IMR-90 (cell line): ENCODE results near the gene DDX54. TPM values are rescaled to one million over a fixed set of nuclear protein-coding genes. Genes with fewer than 3 reads are reported as not detected.

Experiments used
- ATAC-seq: fragments of 200-7000 bp; cut with Tn5 transposase; 2 replicates; pipeline ENCODE4 v1.9.1; 2020; ENCODE audit warnings: low read depth, mild to moderate bottlenecking, moderate library complexity
- BruUV-seq: library from RNA; stranded (reverse); fragments of 400-500 nt; replicated peaks from 2 replicates; lab custom pipeline; 2021; lab: Mats Ljungman, UMichigan
- CTCF ChIA-PET: fragments of 300-600 bp; formaldehyde crosslinking; extraction: SDS; loops from one replicate; lab custom pipeline; 2021; ENCODE audit warnings: antibody characterized with exemption; lab: Yijun Ruan, JAX
- POLR2A ChIA-PET: fragments of 300-600 bp; sonication (Branson Sonifier 250); formaldehyde crosslinking; loops from one replicate; lab custom pipeline; 2022; ENCODE audit warnings: antibody characterized with exemption; ENCODE audit not compliant: unreplicated experiment; lab: Charles Lee
- DNase-seq: peaks from one replicate; pipeline ENCODE4 v3.0.0; 2013
- H2AFZ ChIP-seq: replicated peaks from 2 replicates; pipeline ENCODE3; 2013; ENCODE audit warnings: low read length, mild to moderate bottlenecking; ENCODE audit not compliant: poor library complexity
- H2AK5ac ChIP-seq: 2 replicates; pipeline ENCODE4 v1.6.1; 2013; ENCODE audit warnings: low read depth, low read length, inconsistent platforms
- H2AK9ac ChIP-seq: replicated peaks from 2 replicates; pipeline ENCODE3; 2013; ENCODE audit warnings: mild to moderate bottlenecking, low read depth, low read length, moderate library complexity; ENCODE audit not compliant: poor library complexity
- H2BK120ac ChIP-seq: 2 replicates; pipeline ENCODE4 v1.6.1; 2013; ENCODE audit warnings: low read depth, low read length, inconsistent platforms
- H2BK15ac ChIP-seq: 3 replicates; pipeline ENCODE4 v1.6.1; 2013; ENCODE audit warnings: low read depth, low read length, inconsistent platforms
- H2BK20ac ChIP-seq: 2 replicates; pipeline ENCODE4 v1.6.1; 2013; ENCODE audit warnings: low read depth, mild to moderate bottlenecking, inconsistent platforms, low read length, moderate library complexity
- H2BK5ac ChIP-seq: 2 replicates; pipeline ENCODE4 v1.6.1; 2013; ENCODE audit warnings: mild to moderate bottlenecking, low read depth, low read length, inconsistent platforms; ENCODE audit not compliant: poor library complexity, severe bottlenecking
- H3K14ac ChIP-seq: replicated peaks from 2 replicates; pipeline ENCODE4 v1.6.1; 2013; ENCODE audit warnings: low read depth, low read length, inconsistent platforms
- H3K18ac ChIP-seq: 2 replicates; pipeline ENCODE4 v1.6.1; 2013; ENCODE audit warnings: low read depth, low read length, control low read depth
- H3K23ac ChIP-seq: 2 replicates; pipeline ENCODE4 v1.6.1; 2013; ENCODE audit warnings: low read depth, low read length, inconsistent platforms
- H3K27ac ChIP-seq: 2 replicates; pipeline ENCODE4 v1.5.1; 2013; ENCODE audit warnings: mild to moderate bottlenecking, control low read depth, low read length; ENCODE audit not compliant: insufficient read depth
- H3K27me3 ChIP-seq: 2 replicates; pipeline ENCODE4 v1.6.1; 2013; ENCODE audit warnings: low read length; ENCODE audit not compliant: control insufficient read depth, insufficient read depth
- H3K36me3 ChIP-seq: 2 replicates; pipeline ENCODE4 v1.6.1; 2013; ENCODE audit warnings: low read length, mixed read lengths; ENCODE audit not compliant: control insufficient read depth, insufficient read depth
- H3K4ac ChIP-seq: 2 replicates; pipeline ENCODE4 v1.6.1; 2013; ENCODE audit warnings: low read depth, low read length, inconsistent platforms
- H3K4me1 ChIP-seq: 2 replicates; pipeline ENCODE4 v1.6.1; 2013; ENCODE audit warnings: low read length, mixed read lengths; ENCODE audit not compliant: control insufficient read depth, insufficient read depth
- H3K4me2 ChIP-seq: 2 replicates; pipeline ENCODE4 v1.6.1; 2013; ENCODE audit warnings: low read depth, mild to moderate bottlenecking, control low read depth, low read length, moderate library complexity
- H3K4me3 ChIP-seq: 2 replicates; pipeline ENCODE4 v1.5.1; 2013; ENCODE audit warnings: low read depth, mild to moderate bottlenecking, control low read depth, low read length, moderate library complexity; ENCODE audit not compliant: insufficient read depth
- H3K56ac ChIP-seq: 2 replicates; pipeline ENCODE4 v1.6.1; 2013; ENCODE audit warnings: low read length, inconsistent platforms; ENCODE audit not compliant: insufficient read depth; ENCODE audit errors: extremely low read depth
- H3K79me1 ChIP-seq, 2 experiments: 2 replicates each; pipeline ENCODE4 v1.6.1; 2013; ENCODE audit warnings: low read length in 2 of 2, inconsistent platforms in 1 of 2, low read depth in 1 of 2
- H3K9ac ChIP-seq: 2 replicates; pipeline ENCODE4 v1.6.1; 2013; ENCODE audit warnings: low read depth, low read length, control low read depth
- H3K9me1 ChIP-seq: 2 replicates; pipeline ENCODE4 v1.6.1; 2013; ENCODE audit warnings: low read length, inconsistent platforms; ENCODE audit not compliant: insufficient read depth
- H3K9me3 ChIP-seq: 2 replicates; pipeline ENCODE4 v1.6.1; 2013; ENCODE audit warnings: low read length; ENCODE audit not compliant: control insufficient read depth, insufficient read depth
- H4K20me1 ChIP-seq: 2 replicates; pipeline ENCODE4 v1.6.1; 2013; ENCODE audit warnings: low read length, inconsistent platforms; ENCODE audit not compliant: insufficient read depth
- H4K5ac ChIP-seq: 2 replicates; pipeline ENCODE4 v1.6.1; 2013; ENCODE audit warnings: mild to moderate bottlenecking, low read depth, low read length, control low read depth
- H4K8ac ChIP-seq, 2 experiments: 2 replicates each; pipeline ENCODE4 v1.6.1; 2013; ENCODE audit warnings: low read depth in 2 of 2, low read length in 2 of 2, control low read depth in 1 of 2, inconsistent platforms in 1 of 2
- H4K91ac ChIP-seq: 2 replicates; pipeline ENCODE4 v1.6.1; 2013; ENCODE audit warnings: low read depth, low read length, inconsistent platforms; ENCODE audit not compliant: insufficient read depth
- CEBPB ChIP-seq: IDR thresholded peaks from 2 replicates; pipeline ENCODE4 v1.6.1; 2012; ENCODE audit warnings: low read depth, low read length, improper control_type of control experiment
- CHD1 ChIP-seq: IDR thresholded peaks from 2 replicates; pipeline ENCODE4 v1.6.1; 2012; ENCODE audit warnings: low read depth, low read length, improper control_type of control experiment
- CTCF ChIP-seq: conservative IDR thresholded peaks from 2 replicates; pipeline ENCODE4 v1.5.1; 2012; ENCODE audit warnings: mild to moderate bottlenecking, low read depth, low read length, improper control_type of control experiment
- ELK1 ChIP-seq: fragments of 150-350 bp; IDR thresholded peaks from 2 replicates; pipeline ENCODE4 v1.6.1; 2016; ENCODE audit warnings: low read depth, mild to moderate bottlenecking, low read length, moderate library complexity, borderline replicate concordance
- FOS ChIP-seq: fragments of 150-350 bp; IDR thresholded peaks from 2 replicates; pipeline ENCODE4 v1.6.1; 2016; ENCODE audit warnings: low read depth, low read length
- MAFK ChIP-seq: IDR thresholded peaks from 2 replicates; pipeline ENCODE4 v1.6.1; 2012; ENCODE audit warnings: low read depth, low read length, improper control_type of control experiment
- MAZ ChIP-seq: IDR thresholded peaks from 2 replicates; pipeline ENCODE4 v1.6.1; 2012; ENCODE audit warnings: low read depth, mild to moderate bottlenecking, low read length, improper control_type of control experiment, moderate library complexity, borderline replicate concordance
- POLR2A ChIP-seq: IDR thresholded peaks from 2 replicates; pipeline ENCODE4 v1.6.1; 2012; ENCODE audit warnings: mild to moderate bottlenecking, low read depth, low read length
- RAD21 ChIP-seq: IDR thresholded peaks from 2 replicates; pipeline ENCODE4 v1.6.1; 2012; ENCODE audit warnings: low read length, improper control_type of control experiment
- RCOR1 ChIP-seq: IDR thresholded peaks from 2 replicates; pipeline ENCODE4 v1.6.1; 2012; ENCODE audit warnings: mild to moderate bottlenecking, low read length, improper control_type of control experiment; ENCODE audit not compliant: insufficient replicate concordance
- RFX5 ChIP-seq: IDR thresholded peaks from 2 replicates; pipeline ENCODE4 v1.8.0; 2012; ENCODE audit warnings: low read depth, mild to moderate bottlenecking, low read length, moderate library complexity
- WGBS, 2 experiments: methylation state at CpG; one replicate each; pipeline versions ENCODE4 v1.1.5 to v1.1.7; 2013; ENCODE audit warnings: missing lambda C conversion rate in 2 of 2; ENCODE audit not compliant: insufficient read length in 1 of 2; ENCODE audit errors: extremely low coverage in 2 of 2; 5-methylcytosine and 5-hydroxymethylcytosine counted together
- dilution Hi-C: fragments of 300-500 bp; cut with HindIII; formaldehyde crosslinking; loops from one replicate; pipeline ENCODE4 v1.14.3; 2018; ENCODE audit warnings: low sequenced_read_pairs; ENCODE audit not compliant: unreplicated experiment
- in situ Hi-C: fragments of 300-500 bp; cut with MboI; formaldehyde crosslinking; loops from 3 replicates; pipeline ENCODE4 v1.14.3; 2019; ENCODE audit warnings: low sequenced_read_pairs, inconsistent platforms, mixed read lengths
- intact Hi-C: fragments of 100-400 bp; cut with micrococcal nuclease; formaldehyde crosslinking; loops from 2 replicates; pipeline ENCODE4 v1.10.0; 2022
- polyA plus RNA-seq, 3 experiments: library from polyadenylated mRNA; depleted of rRNA; stranded (reverse); fragments of >200 nt; gene quantifications; 2 replicates each; pipeline ENCODE4 v1.2.3, GENCODE V29; 2012; ENCODE audit warnings: low replicate concordance in 1 of 3
- total RNA-seq: library from RNA; depleted of rRNA; stranded (reverse); fragments of >200 nt; gene quantifications from 2 replicates; pipeline ENCODE4 v1.2.3, GENCODE V29; 2012

The DDX54 gene
- total and polyA plus RNA-seq, 2 of the 4 experiments (the other 2 are of a cell fraction): 23.8 to 47.5 TPM

- no peaks in the 10 kb centered on the region for H3K79me1 ChIP-seq
- no peak overlapping the region for H2BK15ac ChIP-seq
- peaks cover 3% of the 10 kb centered on the region; the same call in 1 of the 2 replicates for H4K20me1 ChIP-seq
- no peak overlapping the region for H3K4me2 ChIP-seq
- H3K36me3 ChIP-seq: peaks cover 39% of the 10 kb centered on the region
- intact Hi-C loops (no loop called here), in situ Hi-C loops (no loop called here), dilution Hi-C loops (no loop called here)
- TF ChIP-seq MAZ (no peak), RFX5 (no peak), MAFK (no peak), CTCF (no peak), CEBPB (no peak), RCOR1 (no peak), ELK1 (no peak), POLR2A (no peak), CHD1 (no peak), FOS (no peak), RAD21 (no peak)
- H3K9ac ChIP-seq: no peak overlapping the region
- WGBS, 2 experiments: no CpG with 5 or more reads among the region's 7 CpGs
- no peak overlapping the region for H4K91ac ChIP-seq
- H2AFZ ChIP-seq: no peak overlapping the region
- no peak overlapping the region for H2AK5ac ChIP-seq
- no peaks in the 10 kb centered on the region for H3K9me3 ChIP-seq
- DNase-seq (no peak), ATAC-seq (no peak)
- H4K8ac ChIP-seq: no peak overlapping the region
- peaks cover 8% of the 10 kb centered on the region for H3K27me3 ChIP-seq
- H2BK20ac ChIP-seq: no peak overlapping the region
- no peak overlapping the region for H2BK120ac ChIP-seq
- peaks cover 8% of the 10 kb centered on the region for H3K4me1 ChIP-seq
- H3K14ac ChIP-seq: no peak overlapping the region
- H2BK5ac ChIP-seq: no peak overlapping the region
- H4K5ac ChIP-seq: no peak overlapping the region
- H3K23ac ChIP-seq: no peak overlapping the region
- no peak overlapping the region for H3K27ac ChIP-seq
- peaks cover 4% of the 10 kb centered on the region; the same call in 1 of the 2 replicates for H3K9me1 ChIP-seq
- no peak overlapping the region for H3K18ac ChIP-seq
- H3K56ac ChIP-seq: no peak overlapping the region
- no peak overlapping the region for H3K4me3 ChIP-seq
- no peak overlapping the region for H3K4ac ChIP-seq
- CTCF ChIA-PET: interaction anchor here (0.5 kb wide), 1 partner anchor 12 kb away, joined by 3 read pairs; no protein-coding TSS in a partner anchor
- POLR2A ChIA-PET: no interaction called here
- H2AK9ac ChIP-seq: no peak overlapping the region
- no TSS peak for BruUV-seq
Observed at GRCh38 chr12:113159937-113160336, 25.3 kb downstream of the DDX54 start.
